Measurements from ENCODE around the gene FLRT2. TPM values are rescaled to one million over a fixed set of nuclear protein-coding genes. Genes with fewer than 3 reads are reported as not detected.

Gene FLRT2
- total and polyA plus RNA-seq, 11 donors: 0.61 to 41.9 (median 3.1) TPM

DNA sequence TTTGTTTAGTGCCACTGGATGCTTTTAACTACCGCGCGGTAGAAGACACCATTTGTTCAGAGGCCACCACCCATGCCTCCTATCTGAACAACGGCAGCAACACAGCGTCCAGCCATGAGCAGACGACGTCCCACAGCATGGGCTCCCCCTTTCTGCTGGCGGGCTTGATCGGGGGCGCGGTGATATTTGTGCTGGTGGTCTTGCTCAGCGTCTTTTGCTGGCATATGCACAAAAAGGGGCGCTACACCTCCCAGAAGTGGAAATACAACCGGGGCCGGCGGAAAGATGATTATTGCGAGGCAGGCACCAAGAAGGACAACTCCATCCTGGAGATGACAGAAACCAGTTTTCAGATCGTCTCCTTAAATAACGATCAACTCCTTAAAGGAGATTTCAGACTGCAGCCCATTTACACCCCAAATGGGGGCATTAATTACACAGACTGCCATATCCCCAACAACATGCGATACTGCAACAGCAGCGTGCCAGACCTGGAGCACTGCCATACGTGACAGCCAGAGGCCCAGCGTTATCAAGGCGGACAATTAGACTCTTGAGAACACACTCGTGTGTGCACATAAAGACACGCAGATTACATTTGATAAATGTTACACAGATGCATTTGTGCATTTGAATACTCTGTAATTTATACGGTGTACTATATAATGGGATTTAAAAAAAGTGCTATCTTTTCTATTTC lies 93.2 kb downstream of the FLRT2 start:
- ATAC-seq (no peak), DNase-seq (no peak)
- TF ChIP-seq, protein P1, sequence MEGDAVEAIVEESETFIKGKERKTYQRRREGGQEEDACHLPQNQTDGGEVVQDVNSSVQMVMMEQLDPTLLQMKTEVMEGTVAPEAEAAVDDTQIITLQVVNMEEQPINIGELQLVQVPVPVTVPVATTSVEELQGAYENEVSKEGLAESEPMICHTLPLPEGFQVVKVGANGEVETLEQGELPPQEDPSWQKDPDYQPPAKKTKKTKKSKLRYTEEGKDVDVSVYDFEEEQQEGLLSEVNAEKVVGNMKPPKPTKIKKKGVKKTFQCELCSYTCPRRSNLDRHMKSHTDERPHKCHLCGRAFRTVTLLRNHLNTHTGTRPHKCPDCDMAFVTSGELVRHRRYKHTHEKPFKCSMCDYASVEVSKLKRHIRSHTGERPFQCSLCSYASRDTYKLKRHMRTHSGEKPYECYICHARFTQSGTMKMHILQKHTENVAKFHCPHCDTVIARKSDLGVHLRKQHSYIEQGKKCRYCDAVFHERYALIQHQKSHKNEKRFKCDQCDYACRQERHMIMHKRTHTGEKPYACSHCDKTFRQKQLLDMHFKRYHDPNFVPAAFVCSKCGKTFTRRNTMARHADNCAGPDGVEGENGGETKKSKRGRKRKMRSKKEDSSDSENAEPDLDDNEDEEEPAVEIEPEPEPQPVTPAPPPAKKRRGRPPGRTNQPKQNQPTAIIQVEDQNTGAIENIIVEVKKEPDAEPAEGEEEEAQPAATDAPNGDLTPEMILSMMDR (IDR thresholded peaks at IDR 0.05): no peak
- TF ChIP-seq POLR2A (IDR thresholded peaks at IDR 0.05): no peak
- WGBS, 4 donors: 88 to 93% (median 89%) methylated on average over 27 of the region's 27 CpGs
- H3K27ac ChIP-seq: no peak overlapping the region
- H3K36me3 ChIP-seq: peaks cover 0 to 27% (median 3%) of the 10 kb centered on the region in 9 donors
- H3K9me3 ChIP-seq: no peaks in the 10 kb centered on the region
- H3K4me3 ChIP-seq: no peak overlapping the region
- intact Hi-C loops (cut with DNase I): no loop called here
- H3K27me3 ChIP-seq: no peaks in the 10 kb centered on the region
- no peaks in the 10 kb centered on the region for H3K4me1 ChIP-seq

DNA sequence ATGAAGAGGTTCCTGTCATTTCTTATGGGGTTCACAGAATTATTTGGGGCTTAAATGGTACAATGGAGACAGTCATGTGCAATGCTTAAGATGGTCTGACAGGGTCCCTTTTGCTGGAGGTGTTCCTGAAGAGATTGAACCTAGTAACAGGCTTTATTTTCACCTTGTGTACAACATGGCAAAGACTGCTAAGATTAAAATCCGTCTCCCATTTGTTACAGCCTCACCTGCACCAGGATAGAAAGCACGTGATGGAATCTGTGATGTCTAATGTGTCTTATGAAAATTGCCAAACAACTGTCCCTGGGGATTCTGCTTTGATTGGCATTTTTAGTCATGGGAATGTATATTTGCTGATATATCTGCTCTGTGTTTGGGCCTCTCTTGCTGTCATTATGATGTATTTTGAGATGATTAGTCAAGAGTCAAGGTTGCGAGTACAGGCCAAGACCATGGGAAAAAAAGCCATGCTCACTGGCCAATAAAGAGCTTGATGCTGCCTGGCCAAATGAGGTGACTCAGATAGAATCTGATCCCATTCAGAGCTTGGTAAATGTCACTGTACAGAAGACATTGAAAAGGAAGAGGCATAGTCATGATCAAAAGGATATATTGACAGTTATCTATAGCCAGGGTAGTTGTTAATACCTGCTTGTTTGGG lies 96.1 kb downstream of the FLRT2 start:
- H3K9me3 ChIP-seq: no peaks in the 10 kb centered on the region
- no peaks in the 10 kb centered on the region for H3K4me1 ChIP-seq
- H3K36me3 ChIP-seq: peaks cover 0 to 23% (median 3%) of the 10 kb centered on the region in 9 donors
- no peak overlapping the region for H3K27ac ChIP-seq
- no peak overlapping the region for H3K4me3 ChIP-seq
- H3K27me3 ChIP-seq: no peaks in the 10 kb centered on the region
- intact Hi-C loops (cut with DNase I): no loop called here
- 91 to 98% (median 92%) methylated on average over 3 of the region's 3 CpGs for WGBS, 4 donors
- no peak for DNase-seq
- ATAC-seq: no peak
- TF ChIP-seq POLR2A (IDR thresholded peaks at IDR 0.05): no peak
- TF ChIP-seq, protein P1 (IDR thresholded peaks at IDR 0.05): no peak

DNA sequence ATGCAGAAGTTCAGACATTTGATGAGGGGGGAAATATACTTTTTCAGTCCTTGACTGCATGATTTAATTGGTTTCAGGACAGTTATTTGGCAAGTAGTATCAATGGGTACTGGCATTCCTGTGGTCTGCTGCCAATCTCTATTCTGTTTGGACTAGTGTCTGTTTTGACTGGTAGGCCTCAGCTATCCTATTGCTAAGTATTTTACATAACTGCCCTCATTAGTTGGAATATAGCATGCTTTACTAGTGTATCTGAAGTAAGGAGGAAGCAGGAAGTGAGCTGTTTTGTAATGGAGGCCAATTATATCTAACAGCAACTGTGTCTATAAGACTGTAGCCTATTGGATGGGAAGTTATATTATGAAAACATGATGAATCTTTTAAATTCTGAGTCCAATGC lies 104.3 kb downstream of the FLRT2 start:
- H3K27me3 ChIP-seq: no peaks in the 10 kb centered on the region
- H3K36me3 ChIP-seq: no peaks in the 10 kb centered on the region
- H3K4me1 ChIP-seq: no peaks in the 10 kb centered on the region
- H3K9me3 ChIP-seq: no peaks in the 10 kb centered on the region
- TF ChIP-seq, protein P1 (IDR thresholded peaks at IDR 0.05): no peak
- TF ChIP-seq POLR2A (IDR thresholded peaks at IDR 0.05): no peak
- intact Hi-C loops (cut with DNase I): no loop called here
- H3K4me3 ChIP-seq: no peak overlapping the region
- no peak overlapping the region for H3K27ac ChIP-seq
- no peak for ATAC-seq
- DNase-seq: no peak

DNA sequence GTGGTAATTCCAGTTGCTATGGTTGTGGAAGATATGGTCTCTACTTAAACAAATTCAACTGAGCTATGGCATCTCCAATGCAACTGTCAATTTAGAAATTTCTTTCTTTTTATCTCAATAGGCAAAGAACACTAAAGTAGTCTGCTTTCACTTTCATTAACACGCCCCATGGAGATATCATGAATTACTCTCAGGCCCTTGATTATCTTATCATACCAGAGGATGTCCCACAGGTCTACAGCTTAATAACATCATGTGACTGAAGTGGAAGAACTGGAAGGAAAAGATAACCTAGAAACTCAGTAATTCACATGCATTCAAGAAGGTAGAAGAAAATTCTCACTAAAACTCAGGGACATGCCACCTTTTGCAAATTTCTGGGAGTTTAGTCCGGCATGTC lies 114.3 kb downstream of the FLRT2 start:
- H3K36me3 ChIP-seq: no peaks in the 10 kb centered on the region
- no peak overlapping the region for H3K27ac ChIP-seq
- no peak overlapping the region for H3K4me3 ChIP-seq
- intact Hi-C loops (cut with DNase I): no loop called here
- no peaks in the 10 kb centered on the region for H3K27me3 ChIP-seq
- no peaks in the 10 kb centered on the region for H3K4me1 ChIP-seq
- no peak for TF ChIP-seq POLR2A (IDR thresholded peaks at IDR 0.05)
- TF ChIP-seq, protein P1 (IDR thresholded peaks at IDR 0.05): no peak
- WGBS, 4 donors: 66 to 74% (median 69%) methylated on average over 2 of the region's 2 CpGs
- DNase-seq (no peak), ATAC-seq (no peak)
- no peaks in the 10 kb centered on the region for H3K9me3 ChIP-seq
